NCI-H187 (cell line): ENCODE measurements around the gene RNF19B.
"Not testable (repeated sequence)": the region's sequence is repeated elsewhere in the genome, so short reads cannot be mapped to it uniquely, and the experiment has no call there.

Experiments used
- DNase-seq, 2 experiments: peaks; one replicate each; lab custom pipeline; 2025; lab: John Stamatoyannopoulos, UW

The RNF19B gene

GRCh38 chr1:32964461-32965250 lies at the start of gene RNF19B:
RNF19B (minus strand) TSS chr1:32964809; CDS start chr1:32964685, 124 bp downstream.
- peak; percentile 90 for DNase-seq

- no peak for DNase-seq
These were observed 49.2 kb upstream of the RNF19B start for GRCh38 chr1:33013791-33014190.

GRCh38 chr1:33012165-33012564 lies 47.6 kb upstream of the RNF19B start:
- no peak for DNase-seq

- DNase-seq: no peak
These were observed 46.5 kb upstream of the RNF19B start for GRCh38 chr1:33010932-33011731.

GRCh38 chr1:33009561-33009960 lies 45.0 kb upstream of the RNF19B start:
- no peak for DNase-seq

- DNase-seq: peak; percentile 20 to 72
These were observed 43.7 kb upstream of the RNF19B start for GRCh38 chr1:33008051-33008914.

GRCh38 chr1:33007190-33008050 lies 42.8 kb upstream of the RNF19B start:
- peak; percentile 26 to 41 for DNase-seq

GRCh38 chr1:33005838-33006421 lies 41.3 kb upstream of the RNF19B start:
- no peak for DNase-seq

GRCh38 chr1:33005117-33005837 lies 40.7 kb upstream of the RNF19B start:
- DNase-seq: no peak

GRCh38 chr1:33004613-33005012 lies 40.0 kb upstream of the RNF19B start:
- DNase-seq: no peak

- DNase-seq: no peak
These were observed 39.0 kb upstream of the RNF19B start for GRCh38 chr1:33003657-33004056.

- no peak for DNase-seq
These were observed 37.4 kb upstream of the RNF19B start for GRCh38 chr1:33002006-33002405.

GRCh38 chr1:33001282-33001681 lies 36.7 kb upstream of the RNF19B start:
- no peak for DNase-seq

GRCh38 chr1:33000427-33001026 lies 35.9 kb upstream of the RNF19B start:
- DNase-seq: no peak

GRCh38 chr1:32998997-32999396 lies 34.4 kb upstream of the RNF19B start:
- no peak for DNase-seq

- no peak for DNase-seq
These were observed 33.5 kb upstream of the RNF19B start for GRCh38 chr1:32998064-32998463.

- no peak for DNase-seq
These were observed 32.8 kb upstream of the RNF19B start for GRCh38 chr1:32997381-32997891.

- DNase-seq: not testable (repeated sequence)
These were observed 28.7 kb upstream of the RNF19B start for GRCh38 chr1:32993324-32993636.

- peak; percentile 2 to 56 for DNase-seq
These were observed 28.1 kb upstream of the RNF19B start for GRCh38 chr1:32992489-32993323.
